K562 (cell line): ENCODE results near the gene RNF186.

Source experiments
- CREB1 ChIP-seq, 2 experiments: sonication (generic) in 1 of 2; formaldehyde crosslinking in 1 of 2; IDR thresholded peaks; 2 replicates each; pipeline versions ENCODE4 v1.6.1 to v1.8.0; 2012 to 2022; ENCODE audit warnings: inconsistent platforms in 1 of 2, mild to moderate bottlenecking in 1 of 2, missing genetic modification reagents in 1 of 2, moderate library complexity in 1 of 2
- FOSL1 ChIP-seq: fragments of 200-800 bp; sonication (Bioruptor generic); conservative IDR thresholded peaks from 2 replicates; pipeline ENCODE4 v1.6.1; 2016; ENCODE audit warnings: missing genetic modification characterization, missing compliant biosample characterization
- MAFK ChIP-seq: IDR thresholded peaks from 2 replicates; pipeline ENCODE4 v1.6.1; 2011; ENCODE audit warnings: low read length, improper control_type of control experiment
- NFATC3 ChIP-seq: fragments of 450-650 bp; IDR thresholded peaks from 2 replicates; pipeline ENCODE4 v1.6.1; 2017; ENCODE audit warnings: mild to moderate bottlenecking
- OTX1 ChIP-seq: fragments of 450-650 bp; formaldehyde crosslinking; IDR thresholded peaks from 2 replicates; pipeline ENCODE4 v1.4.0; 2022; ENCODE audit warnings: mild to moderate bottlenecking
- RFX5 ChIP-seq: IDR thresholded peaks from 2 replicates; pipeline ENCODE4 v1.6.1; 2011; ENCODE audit warnings: low read depth, mild to moderate bottlenecking, improper control_type of control experiment, low read length
- SMARCA4 ChIP-seq: fragments of 450-650 bp; IDR thresholded peaks from 2 replicates; pipeline ENCODE4 v1.6.1; 2016
- TAF1 ChIP-seq: IDR thresholded peaks from 2 replicates; pipeline ENCODE4 v1.6.1; 2011; ENCODE audit warnings: mild to moderate bottlenecking, low read length, moderate library complexity; ENCODE audit not compliant: insufficient read depth, control insufficient read depth, severe bottlenecking; ENCODE audit errors: extremely low read depth
- ZBTB1 ChIP-seq: sonication (generic); formaldehyde crosslinking; IDR thresholded peaks from 2 replicates; pipeline ENCODE4 v1.8.1; 2023; ENCODE audit warnings: missing genetic modification reagents, low read depth, mild to moderate bottlenecking, borderline replicate concordance
- TF ChIP-seq, protein P1 (sequence below): fragments of 450-650 bp; IDR thresholded peaks from 2 replicates; pipeline ENCODE4 v1.6.1; 2016; ENCODE audit warnings: borderline replicate concordance
- TF ChIP-seq, protein P2 (sequence below): sonication (generic); formaldehyde crosslinking; IDR thresholded peaks from 2 replicates; pipeline ENCODE4 v1.8.0; 2023; ENCODE audit warnings: mild to moderate bottlenecking, missing genetic modification reagents
- TF ChIP-seq, protein P3 (sequence below), 2 experiments: fragments of 450-650 bp in 1 of 2; sonication (generic) in 1 of 2; formaldehyde crosslinking in 1 of 2; IDR thresholded peaks in 1 of 2; conservative IDR thresholded peaks in 1 of 2; 2 replicates each; pipeline versions ENCODE4 v1.6.1 to v1.8.1; 2016 to 2023; ENCODE audit warnings: mild to moderate bottlenecking in 2 of 2, moderate library complexity in 2 of 2, inconsistent platforms in 1 of 2, missing genetic modification reagents in 1 of 2

- TF ChIP-seq ZBTB1 (CRISPR knock-in tag) (no peak), NFATC3 (no peak), FOSL1 (tag) (no peak), TAF1 (no peak), RFX5 (no peak), SMARCA4 (no peak), MAFK (no peak), CREB1 (IDR thresholded peaks at IDR 0.05) (no peak), CREB1 (CRISPR knock-in tag; IDR thresholded peaks at IDR 0.05) (no peak), OTX1 (CRISPR knock-in tag) (no peak)
- TF ChIP-seq, protein P1, sequence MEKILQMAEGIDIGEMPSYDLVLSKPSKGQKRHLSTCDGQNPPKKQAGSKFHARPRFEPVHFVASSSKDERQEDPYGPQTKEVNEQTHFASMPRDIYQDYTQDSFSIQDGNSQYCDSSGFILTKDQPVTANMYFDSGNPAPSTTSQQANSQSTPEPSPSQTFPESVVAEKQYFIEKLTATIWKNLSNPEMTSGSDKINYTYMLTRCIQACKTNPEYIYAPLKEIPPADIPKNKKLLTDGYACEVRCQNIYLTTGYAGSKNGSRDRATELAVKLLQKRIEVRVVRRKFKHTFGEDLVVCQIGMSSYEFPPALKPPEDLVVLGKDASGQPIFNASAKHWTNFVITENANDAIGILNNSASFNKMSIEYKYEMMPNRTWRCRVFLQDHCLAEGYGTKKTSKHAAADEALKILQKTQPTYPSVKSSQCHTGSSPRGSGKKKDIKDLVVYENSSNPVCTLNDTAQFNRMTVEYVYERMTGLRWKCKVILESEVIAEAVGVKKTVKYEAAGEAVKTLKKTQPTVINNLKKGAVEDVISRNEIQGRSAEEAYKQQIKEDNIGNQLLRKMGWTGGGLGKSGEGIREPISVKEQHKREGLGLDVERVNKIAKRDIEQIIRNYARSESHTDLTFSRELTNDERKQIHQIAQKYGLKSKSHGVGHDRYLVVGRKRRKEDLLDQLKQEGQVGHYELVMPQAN = no peak
- TF ChIP-seq, protein P2, sequence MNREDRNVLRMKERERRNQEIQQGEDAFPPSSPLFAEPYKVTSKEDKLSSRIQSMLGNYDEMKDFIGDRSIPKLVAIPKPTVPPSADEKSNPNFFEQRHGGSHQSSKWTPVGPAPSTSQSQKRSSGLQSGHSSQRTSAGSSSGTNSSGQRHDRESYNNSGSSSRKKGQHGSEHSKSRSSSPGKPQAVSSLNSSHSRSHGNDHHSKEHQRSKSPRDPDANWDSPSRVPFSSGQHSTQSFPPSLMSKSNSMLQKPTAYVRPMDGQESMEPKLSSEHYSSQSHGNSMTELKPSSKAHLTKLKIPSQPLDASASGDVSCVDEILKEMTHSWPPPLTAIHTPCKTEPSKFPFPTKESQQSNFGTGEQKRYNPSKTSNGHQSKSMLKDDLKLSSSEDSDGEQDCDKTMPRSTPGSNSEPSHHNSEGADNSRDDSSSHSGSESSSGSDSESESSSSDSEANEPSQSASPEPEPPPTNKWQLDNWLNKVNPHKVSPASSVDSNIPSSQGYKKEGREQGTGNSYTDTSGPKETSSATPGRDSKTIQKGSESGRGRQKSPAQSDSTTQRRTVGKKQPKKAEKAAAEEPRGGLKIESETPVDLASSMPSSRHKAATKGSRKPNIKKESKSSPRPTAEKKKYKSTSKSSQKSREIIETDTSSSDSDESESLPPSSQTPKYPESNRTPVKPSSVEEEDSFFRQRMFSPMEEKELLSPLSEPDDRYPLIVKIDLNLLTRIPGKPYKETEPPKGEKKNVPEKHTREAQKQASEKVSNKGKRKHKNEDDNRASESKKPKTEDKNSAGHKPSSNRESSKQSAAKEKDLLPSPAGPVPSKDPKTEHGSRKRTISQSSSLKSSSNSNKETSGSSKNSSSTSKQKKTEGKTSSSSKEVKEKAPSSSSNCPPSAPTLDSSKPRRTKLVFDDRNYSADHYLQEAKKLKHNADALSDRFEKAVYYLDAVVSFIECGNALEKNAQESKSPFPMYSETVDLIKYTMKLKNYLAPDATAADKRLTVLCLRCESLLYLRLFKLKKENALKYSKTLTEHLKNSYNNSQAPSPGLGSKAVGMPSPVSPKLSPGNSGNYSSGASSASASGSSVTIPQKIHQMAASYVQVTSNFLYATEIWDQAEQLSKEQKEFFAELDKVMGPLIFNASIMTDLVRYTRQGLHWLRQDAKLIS (CRISPR knock-in tag) = no peak
- TF ChIP-seq, protein P3, sequence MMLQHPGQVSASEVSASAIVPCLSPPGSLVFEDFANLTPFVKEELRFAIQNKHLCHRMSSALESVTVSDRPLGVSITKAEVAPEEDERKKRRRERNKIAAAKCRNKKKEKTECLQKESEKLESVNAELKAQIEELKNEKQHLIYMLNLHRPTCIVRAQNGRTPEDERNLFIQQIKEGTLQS (IDR thresholded peaks at IDR 0.05) = no peak
- TF ChIP-seq, protein P3 (CRISPR knock-in tag; conservative IDR thresholded peaks at IDR 0.05) = no peak
Measured at GRCh38 chr1:19824036-19824435, 9.0 kb upstream of the RNF186 start.
